DOHH2 (cell line): Measurements from ENCODE around the gene DENND1B.

ENCODE experiments used
- EZH2phosphoT487 ChIP-seq: fragments of 200-600 bp; sonication (generic); IDR thresholded peaks from 2 replicates; pipeline ENCODE4 v1.6.1; 2017; ENCODE audit warnings: borderline replicate concordance, mild to moderate bottlenecking, antibody characterized with exemption, low read length, moderate library complexity, mixed read lengths
- TF ChIP-seq, protein P1 (sequence below): fragments of 200-600 bp; sonication (generic); IDR thresholded peaks from one replicate; pipeline ENCODE4 v1.5.1; 2014; ENCODE audit warnings: antibody characterized with exemption, mild to moderate bottlenecking, low read depth, low read length; ENCODE audit not compliant: poor library complexity, severe bottlenecking

DNA sequence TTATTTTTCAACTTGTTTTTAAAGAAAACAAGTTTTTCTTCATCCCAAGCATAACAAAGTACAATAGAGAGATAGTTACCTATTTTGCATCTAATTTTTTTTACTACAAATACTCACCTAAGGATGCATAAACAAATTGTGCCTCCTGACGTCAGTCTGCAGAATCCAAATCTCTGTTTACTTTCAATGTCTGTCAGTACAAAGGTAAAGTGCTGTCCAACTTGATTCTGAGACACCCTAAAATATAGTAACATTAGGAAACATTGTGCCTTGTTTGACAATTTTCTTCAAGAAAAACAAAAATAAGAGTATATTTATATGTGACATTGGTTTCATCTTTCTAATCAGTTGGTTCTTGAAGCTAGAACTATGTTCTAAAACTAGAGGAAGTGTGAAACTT, 103.4 kb downstream of the DENND1B start:
- TF ChIP-seq, protein P1, sequence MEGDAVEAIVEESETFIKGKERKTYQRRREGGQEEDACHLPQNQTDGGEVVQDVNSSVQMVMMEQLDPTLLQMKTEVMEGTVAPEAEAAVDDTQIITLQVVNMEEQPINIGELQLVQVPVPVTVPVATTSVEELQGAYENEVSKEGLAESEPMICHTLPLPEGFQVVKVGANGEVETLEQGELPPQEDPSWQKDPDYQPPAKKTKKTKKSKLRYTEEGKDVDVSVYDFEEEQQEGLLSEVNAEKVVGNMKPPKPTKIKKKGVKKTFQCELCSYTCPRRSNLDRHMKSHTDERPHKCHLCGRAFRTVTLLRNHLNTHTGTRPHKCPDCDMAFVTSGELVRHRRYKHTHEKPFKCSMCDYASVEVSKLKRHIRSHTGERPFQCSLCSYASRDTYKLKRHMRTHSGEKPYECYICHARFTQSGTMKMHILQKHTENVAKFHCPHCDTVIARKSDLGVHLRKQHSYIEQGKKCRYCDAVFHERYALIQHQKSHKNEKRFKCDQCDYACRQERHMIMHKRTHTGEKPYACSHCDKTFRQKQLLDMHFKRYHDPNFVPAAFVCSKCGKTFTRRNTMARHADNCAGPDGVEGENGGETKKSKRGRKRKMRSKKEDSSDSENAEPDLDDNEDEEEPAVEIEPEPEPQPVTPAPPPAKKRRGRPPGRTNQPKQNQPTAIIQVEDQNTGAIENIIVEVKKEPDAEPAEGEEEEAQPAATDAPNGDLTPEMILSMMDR: no peak
- TF ChIP-seq EZH2phosphoT487: no peak
